Ovary (tissue), 3 donors: Measurements from ENCODE around the gene AKT1.

Experiments used
- CTCF ChIP-seq, 3 donors: fragments of 450-650 bp in 2 of 3; fragments of 200-600 bp in 1 of 3; IDR thresholded peaks; one replicate each; pipeline versions ENCODE4 v1.5.1 to v1.8.0; 2016 to 2022; ENCODE audit warnings: antibody characterized with exemption in 3 of 3, mild to moderate bottlenecking in 1 of 3
- POLR2A ChIP-seq: fragments of 450-650 bp; IDR thresholded peaks from one replicate; pipeline ENCODE4 v1.6.1; 2017; ENCODE audit warnings: antibody characterized with exemption, mild to moderate bottlenecking, moderate library complexity
- donor health status: DM: no; HTN: no; CAD: no.

DNA sequence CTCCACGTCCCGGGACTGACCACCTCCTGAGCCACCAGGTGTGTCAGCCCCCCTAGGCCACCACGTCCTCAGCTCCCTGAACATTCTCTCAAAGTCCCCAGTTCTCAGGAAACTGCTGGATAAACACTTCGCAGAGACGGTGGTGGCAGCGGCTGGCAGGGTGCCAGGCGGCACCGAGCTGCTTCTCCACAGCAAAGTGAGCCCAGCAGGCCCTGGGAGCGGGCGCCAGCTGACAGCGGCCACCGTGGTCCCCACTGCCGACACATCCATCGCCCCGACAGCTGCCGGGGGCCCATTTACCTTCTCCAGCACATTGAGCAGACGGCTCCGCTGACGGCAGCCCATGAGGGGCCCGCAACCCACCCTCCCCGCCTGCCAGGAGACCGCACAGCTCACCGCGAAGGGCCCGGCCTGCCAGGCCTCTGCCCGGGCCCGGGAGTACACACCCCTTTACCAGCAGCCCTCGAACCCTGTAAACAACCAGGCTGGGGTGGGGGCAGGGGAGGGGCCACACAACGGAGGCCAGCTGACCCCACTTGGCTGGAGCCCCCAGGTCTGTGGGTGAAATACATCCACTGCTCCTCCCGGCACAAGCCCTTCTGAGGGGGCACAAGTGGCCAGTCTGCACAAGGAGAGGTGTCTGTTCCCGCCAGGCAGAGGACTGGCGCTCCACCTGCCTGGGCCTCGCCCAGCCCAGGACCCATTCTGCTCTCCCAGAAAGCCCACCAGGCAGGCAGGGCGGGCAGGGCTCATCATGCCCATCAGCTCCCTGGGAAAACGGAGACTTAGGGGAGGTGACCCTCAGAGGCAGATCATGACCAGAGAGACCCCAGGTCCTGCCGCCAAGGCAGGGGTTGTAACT lies 10.5 kb downstream of the AKT1 start:
- TF ChIP-seq CTCF (IDR thresholded peaks at IDR 0.05) = no peak
- no peak for TF ChIP-seq POLR2A
